K562 (cell line): ENCODE results near the gene NCF2. TPM values are rescaled to one million over a fixed set of nuclear protein-coding genes. Genes with fewer than 3 reads are reported as not detected.

ENCODE experiments used
- FOSL1 ChIP-seq: fragments of 200-800 bp; sonication (Bioruptor generic); conservative IDR thresholded peaks from 2 replicates; pipeline ENCODE4 v1.6.1; 2016; ENCODE audit warnings: missing genetic modification characterization, missing compliant biosample characterization
- TFAP4 ChIP-seq: sonication (generic); formaldehyde crosslinking; IDR thresholded peaks from 2 replicates; pipeline ENCODE4 v1.8.0; 2022; ENCODE audit warnings: missing genetic modification reagents, mild to moderate bottlenecking, moderate library complexity, borderline replicate concordance
- ZBTB40 ChIP-seq, 2 experiments: fragments of 450-650 bp in 1 of 2; sonication (generic) in 1 of 2; formaldehyde crosslinking in 1 of 2; IDR thresholded peaks; 2 replicates each; pipeline versions ENCODE4 v1.7.1 to v1.9.0; 2016 to 2022; ENCODE audit warnings: inconsistent platforms in 1 of 2, mild to moderate bottlenecking in 1 of 2, missing genetic modification reagents in 1 of 2
- polyA plus RNA-seq, 8 experiments: library from polyadenylated mRNA; depleted of rRNA in 4 of 8; stranded (reverse) in 5 of 8; unstranded in 3 of 8; fragments of >200 nt; fragmentation: Nextera tagmentation in 2 of 8; fragmentation: Illumina TruSeq in 1 of 8; extraction: Ambion mirVana in 2 of 8; extraction: Trizol in 1 of 8; gene quantifications; 2 replicates each; pipeline versions ENCODE4 v1.2.1 to v1.2.3, GENCODE V29; 2011 to 2014; ENCODE audit warnings: inconsistent platforms in 1 of 8, missing spikeins in 1 of 8
- total RNA-seq, 7 experiments: library from RNA; depleted of rRNA in 6 of 7; stranded (reverse); fragments of >200 nt in 6 of 7; fragmentation: Illumina TruSeq in 2 of 7; extraction: Trizol in 2 of 7; gene quantifications; 2 replicates each; pipeline versions ENCODE4 v1.2.1 to v1.2.3, GENCODE V29; 2011 to 2021; ENCODE audit warnings: low replicate concordance in 1 of 7

The NCF2 gene
- total and polyA plus RNA-seq, 9 of the 15 experiments (the other 6 are each of a cell fraction or from before 2014, with no cell fraction given), result 0.07 to 0.54 (median 0.16) TPM; not detected in 3

- TF ChIP-seq ZBTB40 (IDR thresholded peaks at IDR 0.05) (peak; percentile 48; the same call in 1 of the 2 replicates), ZBTB40 (CRISPR knock-in tag; IDR thresholded peaks at IDR 0.05) (no peak), FOSL1 (tag) (peak; percentile 80), TFAP4 (peak; percentile 56; the same call in 1 of the 2 replicates)
Measured at GRCh38 chr1:183604038-183604808, 14.0 kb upstream of the NCF2 start (continued).
